GM18507 (cell line): ENCODE measurements around the gene RAB11FIP3.
"Not testable (repeated sequence)": the region's sequence is repeated elsewhere in the genome, so short reads cannot be mapped to it uniquely, and the experiment has no call there.

ENCODE experiments used
- DNase-seq: peaks from one replicate; pipeline ENCODE4 v3.0.0; 2011; ENCODE audit warnings: low read depth; ENCODE audit not compliant: insufficient read length; ENCODE audit errors: extremely low spot score
- FAIRE-seq: peaks from 2 replicates; lab custom pipeline; 2011; peaks lifted over from hg19 to GRCh38; lab: Jason Lieb, UNC

RAB11FIP3 gene

DNA sequence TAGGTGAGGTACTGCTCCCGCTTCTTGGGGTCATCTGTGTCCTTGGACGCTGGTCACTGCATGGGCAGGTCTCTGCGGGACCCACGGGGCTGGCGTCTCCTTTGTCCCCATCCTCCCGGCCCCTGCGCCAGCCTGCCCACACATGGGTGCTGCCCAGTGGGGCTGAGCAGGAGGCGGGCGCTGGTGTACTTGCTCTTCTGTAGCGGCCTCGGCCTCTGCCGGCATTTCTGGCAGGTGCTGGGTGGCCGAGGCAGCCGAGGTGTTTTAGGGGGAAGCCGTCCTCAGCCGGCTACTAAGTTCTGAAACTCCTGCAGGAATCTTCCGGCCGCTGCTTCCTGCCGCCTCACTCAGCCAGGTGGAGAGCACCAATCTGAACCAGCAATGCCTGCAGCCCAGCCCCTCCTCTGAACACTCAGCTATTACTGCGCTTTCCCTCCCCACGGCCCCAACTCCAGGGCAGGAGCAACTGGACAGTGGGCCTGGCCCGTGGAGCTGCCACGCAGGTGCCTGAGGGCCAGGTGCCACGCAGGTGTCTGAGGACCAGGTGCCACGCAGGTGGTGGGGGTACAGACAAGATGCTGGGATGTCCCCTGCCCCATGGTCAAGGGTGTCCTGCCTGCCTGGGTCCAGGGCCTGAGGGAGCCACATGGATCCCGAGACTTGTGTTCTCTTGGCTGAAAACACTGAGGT is 13.7 kb upstream of the RAB11FIP3 start:
- FAIRE-seq (no peak), DNase-seq (no peak)

DNA sequence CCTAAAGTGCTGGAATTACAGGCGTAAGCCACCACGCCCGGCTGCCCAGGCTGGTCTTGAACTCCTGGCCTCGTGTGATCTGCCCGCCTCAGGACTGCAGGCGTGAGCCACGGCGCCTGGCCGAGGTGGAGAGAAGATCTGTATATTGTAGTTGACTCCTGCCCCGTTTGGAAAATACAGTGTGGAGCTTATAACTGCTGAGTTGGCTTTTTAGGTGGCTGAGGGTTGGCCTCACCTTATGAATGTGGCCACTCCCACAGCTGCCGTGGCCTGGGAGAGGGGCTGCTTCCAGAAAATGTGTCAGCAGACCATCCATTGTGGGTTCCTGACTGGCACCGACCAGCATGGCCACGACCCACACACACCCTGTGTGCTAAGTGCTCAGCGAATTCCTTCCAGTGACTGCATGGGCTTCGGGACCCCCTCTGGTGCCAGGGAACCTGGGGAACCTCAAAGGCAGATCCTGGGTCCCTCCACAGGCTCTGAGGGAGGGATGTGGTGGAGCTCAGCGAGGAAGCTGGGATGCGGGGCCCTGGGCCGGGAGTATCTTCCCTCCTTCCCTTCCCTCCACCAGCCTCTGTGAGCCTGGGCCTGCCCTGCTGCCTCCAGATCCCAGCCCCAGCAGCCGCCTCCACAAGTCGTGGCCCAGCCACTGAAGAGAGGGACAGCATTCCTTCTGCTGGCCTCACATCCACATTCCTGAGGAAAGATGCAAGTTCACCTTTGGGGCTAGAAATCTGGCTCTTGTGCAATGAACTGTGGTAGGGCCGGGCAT is 10.9 kb upstream of the RAB11FIP3 start:
- no peak for FAIRE-seq
- DNase-seq: no peak

- not testable (repeated sequence) for DNase-seq, FAIRE-seq
Measured at GRCh38 chr16:415170-415498, 10.3 kb upstream of the RAB11FIP3 start.

DNA sequence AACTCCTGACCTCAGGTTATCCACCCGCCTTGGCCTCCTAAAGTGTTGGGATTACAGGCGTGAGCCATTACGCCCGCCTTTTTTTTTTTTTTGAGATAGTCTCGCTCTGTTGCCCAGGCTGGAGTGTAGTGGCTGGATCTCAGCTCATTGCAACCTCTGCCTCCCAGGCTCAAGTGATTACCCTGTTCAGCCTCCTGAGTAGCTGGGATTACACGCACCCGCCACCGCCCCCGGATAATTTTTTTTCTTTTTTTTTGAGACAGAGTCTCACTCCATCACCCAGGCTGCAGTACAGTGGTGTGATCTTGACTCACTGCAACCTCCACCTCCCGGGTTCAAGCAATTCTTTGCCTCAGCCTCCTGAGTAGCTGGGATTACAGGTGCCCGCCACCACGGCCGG is 3.3 kb upstream of the RAB11FIP3 start:
- not testable (repeated sequence) for FAIRE-seq, DNase-seq

GRCh38 chr16:424033-424622 is 1.3 kb upstream of the RAB11FIP3 start:
- DNase-seq (no peak), FAIRE-seq (no peak)

GRCh38 chr16:424623-425081 is 797 bp upstream of the RAB11FIP3 start:
- FAIRE-seq (no peak), DNase-seq (no peak)

DNA sequence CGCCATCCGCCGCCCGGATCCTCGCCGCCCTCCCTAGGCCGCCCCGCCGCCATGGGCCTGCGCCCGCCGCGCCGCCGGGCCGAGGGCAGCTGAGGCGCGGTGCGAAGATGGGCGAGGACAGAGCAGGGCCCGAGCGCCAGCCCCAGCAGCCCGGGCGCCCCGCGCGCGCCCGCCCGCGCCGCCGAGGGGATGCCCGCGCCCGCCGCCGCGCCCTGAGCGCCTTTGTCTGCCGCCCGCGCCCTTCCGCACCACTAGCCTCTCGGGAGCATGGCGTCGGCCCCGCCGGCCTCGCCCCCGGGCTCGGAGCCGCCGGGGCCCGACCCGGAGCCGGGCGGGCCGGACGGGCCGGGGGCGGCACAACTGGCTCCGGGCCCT is 278 bp downstream of the RAB11FIP3 start:
- DNase-seq (no peak), FAIRE-seq (no peak)

- FAIRE-seq (no peak), DNase-seq (no peak)
Measured at GRCh38 chr16:426115-426905, 861 bp downstream of the RAB11FIP3 start.

- DNase-seq: no peak
- no peak for FAIRE-seq
Measured at GRCh38 chr16:426906-427249, 1.4 kb downstream of the RAB11FIP3 start.

DNA sequence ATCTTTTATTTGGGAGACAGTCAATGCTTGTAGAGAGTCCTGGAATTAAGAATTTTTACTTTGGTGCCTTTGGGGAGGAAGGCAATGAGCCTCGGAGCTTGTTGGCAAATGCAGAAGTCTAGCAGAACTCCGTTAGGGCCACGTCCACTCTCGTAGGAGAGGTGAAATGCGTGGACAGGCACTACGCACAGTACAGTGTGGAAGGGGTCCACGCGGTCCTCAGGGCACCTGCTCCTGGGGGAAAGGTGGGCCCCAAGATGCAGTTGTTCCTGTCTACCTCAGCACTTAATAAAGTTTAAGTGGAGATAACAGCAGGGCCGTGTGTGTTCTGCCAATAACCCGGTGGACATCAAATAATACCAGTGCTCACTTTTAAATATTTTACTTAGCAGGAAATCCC is 1.8 kb downstream of the RAB11FIP3 start:
- FAIRE-seq (no peak), DNase-seq (no peak)

- FAIRE-seq: no peak
- no peak for DNase-seq
Measured at GRCh38 chr16:430904-431303, 5.5 kb downstream of the RAB11FIP3 start.

- FAIRE-seq (no peak), DNase-seq (no peak)
Measured at GRCh38 chr16:440627-441026, 15.2 kb downstream of the RAB11FIP3 start.

GRCh38 chr16:441447-441846 is 16.0 kb downstream of the RAB11FIP3 start:
- FAIRE-seq (no peak), DNase-seq (no peak)

DNA sequence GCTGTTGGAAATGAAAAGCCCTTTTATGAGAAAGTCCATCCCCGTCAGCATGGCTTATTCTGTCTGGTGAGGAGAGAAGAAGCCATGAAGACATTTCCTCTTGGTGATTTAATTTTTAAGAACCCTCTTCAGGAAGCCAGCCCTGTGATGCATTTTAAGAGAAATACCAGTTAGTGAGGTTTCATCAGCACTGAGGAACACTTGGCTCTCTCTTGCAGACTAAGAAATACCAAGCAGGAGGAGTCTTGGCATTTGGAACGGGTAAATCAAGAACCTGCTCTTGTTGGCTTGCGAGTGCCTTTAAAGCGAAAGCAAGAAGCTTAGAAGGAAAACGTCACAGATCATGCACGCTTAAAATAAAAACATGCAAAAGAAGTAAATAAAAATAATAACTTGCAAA is 17.5 kb downstream of the RAB11FIP3 start:
- FAIRE-seq (no peak), DNase-seq (no peak)

GRCh38 chr16:444027-444426 is 18.6 kb downstream of the RAB11FIP3 start:
- FAIRE-seq (no peak), DNase-seq (no peak)

- DNase-seq: no peak
- FAIRE-seq: no peak
Measured at GRCh38 chr16:445566-445965, 20.1 kb downstream of the RAB11FIP3 start.

DNA sequence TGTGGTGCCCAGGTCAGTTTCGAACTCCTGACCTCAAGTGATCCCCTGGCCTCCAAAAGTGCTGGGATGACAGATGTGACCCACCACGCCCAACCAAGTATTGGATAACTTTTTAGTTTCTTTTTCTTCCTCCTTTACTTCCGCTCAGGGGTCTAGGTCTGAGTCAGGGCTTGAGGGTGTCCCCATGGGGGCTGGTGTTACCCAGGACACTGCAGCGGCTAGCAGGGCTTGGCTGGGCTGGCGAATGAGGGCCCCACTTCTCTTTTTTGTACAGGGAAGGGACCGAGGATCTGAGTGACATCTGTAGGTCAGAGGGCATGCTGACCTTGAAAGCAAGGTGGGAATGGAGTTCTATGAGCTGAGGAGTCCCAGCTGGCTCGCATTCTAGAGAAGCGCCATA is 24.9 kb downstream of the RAB11FIP3 start:
- DNase-seq (peak; percentile 61), FAIRE-seq (peak; percentile 83)

DNA sequence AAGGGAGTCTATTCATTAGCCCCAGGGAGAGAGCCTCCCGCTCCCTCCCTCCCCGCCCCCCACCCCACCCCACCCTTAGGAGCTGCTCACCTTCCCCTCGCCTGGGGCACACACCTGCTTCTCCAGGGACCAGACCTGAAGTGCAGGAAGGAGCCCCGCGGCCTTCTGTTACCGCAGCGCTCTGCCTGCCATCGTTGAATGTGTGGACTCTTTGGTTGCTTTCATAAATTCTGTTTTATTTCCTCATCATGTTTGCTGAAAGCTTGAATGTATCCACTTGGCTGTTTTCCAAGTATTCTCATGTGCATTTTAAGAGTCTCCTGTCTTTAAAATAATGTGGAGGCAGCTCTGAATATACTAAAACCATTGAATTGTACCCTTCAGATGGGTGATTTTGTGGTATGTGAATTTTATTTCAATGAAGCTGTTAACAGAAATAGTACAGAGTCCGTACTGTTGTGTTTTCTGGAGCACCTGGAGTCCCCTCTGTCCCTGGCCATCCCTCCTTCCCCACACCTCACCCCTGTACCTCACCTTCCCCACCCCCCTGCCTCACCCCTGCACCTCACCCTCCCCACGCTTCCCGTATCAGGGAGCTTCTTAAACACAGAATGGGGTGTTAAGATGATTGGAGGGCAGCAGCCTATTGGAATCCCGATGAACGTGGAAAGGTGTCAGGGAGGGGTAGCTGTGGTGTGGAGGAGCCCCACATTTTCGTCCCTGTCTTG is 25.5 kb downstream of the RAB11FIP3 start:
- DNase-seq: no peak
- no peak for FAIRE-seq

- FAIRE-seq: no peak
- DNase-seq: no peak
Measured at GRCh38 chr16:454397-454940, 29.0 kb downstream of the RAB11FIP3 start.
